ENCODE measurements around the gene REN.

DNA sequence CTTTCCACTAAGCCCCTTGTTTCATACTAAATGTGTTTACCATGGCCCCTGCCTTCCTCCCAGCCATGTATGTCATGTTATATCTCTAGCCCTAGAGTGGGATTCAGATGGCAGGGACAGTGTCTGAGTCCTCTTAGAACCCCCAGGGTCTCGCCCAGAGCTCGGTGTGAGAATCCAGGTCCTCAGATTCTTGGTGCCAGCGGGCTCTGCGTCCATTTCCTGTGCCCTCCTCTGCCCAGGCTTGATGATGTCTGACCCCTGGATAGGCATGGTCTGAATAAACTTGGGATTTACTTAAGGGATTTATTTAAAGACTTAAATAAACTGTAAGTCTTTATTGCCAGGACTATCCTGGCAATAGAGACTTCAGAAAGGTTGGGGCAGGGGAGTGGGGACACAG is 36.3 kb upstream of the REN start:
- TF ChIP-seq, protein P1, sequence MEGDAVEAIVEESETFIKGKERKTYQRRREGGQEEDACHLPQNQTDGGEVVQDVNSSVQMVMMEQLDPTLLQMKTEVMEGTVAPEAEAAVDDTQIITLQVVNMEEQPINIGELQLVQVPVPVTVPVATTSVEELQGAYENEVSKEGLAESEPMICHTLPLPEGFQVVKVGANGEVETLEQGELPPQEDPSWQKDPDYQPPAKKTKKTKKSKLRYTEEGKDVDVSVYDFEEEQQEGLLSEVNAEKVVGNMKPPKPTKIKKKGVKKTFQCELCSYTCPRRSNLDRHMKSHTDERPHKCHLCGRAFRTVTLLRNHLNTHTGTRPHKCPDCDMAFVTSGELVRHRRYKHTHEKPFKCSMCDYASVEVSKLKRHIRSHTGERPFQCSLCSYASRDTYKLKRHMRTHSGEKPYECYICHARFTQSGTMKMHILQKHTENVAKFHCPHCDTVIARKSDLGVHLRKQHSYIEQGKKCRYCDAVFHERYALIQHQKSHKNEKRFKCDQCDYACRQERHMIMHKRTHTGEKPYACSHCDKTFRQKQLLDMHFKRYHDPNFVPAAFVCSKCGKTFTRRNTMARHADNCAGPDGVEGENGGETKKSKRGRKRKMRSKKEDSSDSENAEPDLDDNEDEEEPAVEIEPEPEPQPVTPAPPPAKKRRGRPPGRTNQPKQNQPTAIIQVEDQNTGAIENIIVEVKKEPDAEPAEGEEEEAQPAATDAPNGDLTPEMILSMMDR (conservative IDR thresholded peaks at IDR 0.05 in 1 of 2, IDR thresholded peaks at IDR 0.05 in 1 of 2; ENCODE audit: low read depth in 1 of 2, low read length in 2 of 2): no peak
- TF ChIP-seq EZH2 (IDR thresholded peaks at IDR 0.05; ENCODE audit: low read length, missing control alignments): no peak
